ENCODE results near the gene CNGB1.

Gene CNGB1

DNA sequence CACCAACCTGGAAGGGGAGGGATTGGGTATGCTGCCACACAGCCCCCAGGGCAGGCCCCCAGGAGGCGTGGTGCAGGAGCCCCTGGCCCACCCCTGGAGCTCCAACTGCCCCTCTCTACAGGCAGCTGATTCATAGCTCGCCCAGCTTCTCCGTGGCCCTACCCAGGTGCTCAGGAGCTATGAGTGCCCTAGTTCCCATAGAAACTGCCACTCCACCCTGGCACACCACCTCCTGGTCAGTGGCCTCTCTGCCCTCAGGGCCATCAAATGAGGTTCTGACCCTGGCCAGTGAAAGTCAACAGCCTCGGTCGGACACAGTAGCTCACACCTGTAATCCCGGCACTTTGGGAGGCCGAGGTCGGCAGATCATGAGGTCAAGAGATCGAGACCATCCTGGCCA is 18.0 kb downstream of the CNGB1 start:
- no peak for TF ChIP-seq FOXM1 (IDR thresholded peaks at IDR 0.05; ENCODE audit: borderline replicate concordance, low read depth)
- TF ChIP-seq CEBPB (IDR thresholded peaks at IDR 0.05), result no peak
- no peak for TF ChIP-seq TCF12 (IDR thresholded peaks at IDR 0.05; ENCODE audit: low read depth)
- TF ChIP-seq, protein P1, sequence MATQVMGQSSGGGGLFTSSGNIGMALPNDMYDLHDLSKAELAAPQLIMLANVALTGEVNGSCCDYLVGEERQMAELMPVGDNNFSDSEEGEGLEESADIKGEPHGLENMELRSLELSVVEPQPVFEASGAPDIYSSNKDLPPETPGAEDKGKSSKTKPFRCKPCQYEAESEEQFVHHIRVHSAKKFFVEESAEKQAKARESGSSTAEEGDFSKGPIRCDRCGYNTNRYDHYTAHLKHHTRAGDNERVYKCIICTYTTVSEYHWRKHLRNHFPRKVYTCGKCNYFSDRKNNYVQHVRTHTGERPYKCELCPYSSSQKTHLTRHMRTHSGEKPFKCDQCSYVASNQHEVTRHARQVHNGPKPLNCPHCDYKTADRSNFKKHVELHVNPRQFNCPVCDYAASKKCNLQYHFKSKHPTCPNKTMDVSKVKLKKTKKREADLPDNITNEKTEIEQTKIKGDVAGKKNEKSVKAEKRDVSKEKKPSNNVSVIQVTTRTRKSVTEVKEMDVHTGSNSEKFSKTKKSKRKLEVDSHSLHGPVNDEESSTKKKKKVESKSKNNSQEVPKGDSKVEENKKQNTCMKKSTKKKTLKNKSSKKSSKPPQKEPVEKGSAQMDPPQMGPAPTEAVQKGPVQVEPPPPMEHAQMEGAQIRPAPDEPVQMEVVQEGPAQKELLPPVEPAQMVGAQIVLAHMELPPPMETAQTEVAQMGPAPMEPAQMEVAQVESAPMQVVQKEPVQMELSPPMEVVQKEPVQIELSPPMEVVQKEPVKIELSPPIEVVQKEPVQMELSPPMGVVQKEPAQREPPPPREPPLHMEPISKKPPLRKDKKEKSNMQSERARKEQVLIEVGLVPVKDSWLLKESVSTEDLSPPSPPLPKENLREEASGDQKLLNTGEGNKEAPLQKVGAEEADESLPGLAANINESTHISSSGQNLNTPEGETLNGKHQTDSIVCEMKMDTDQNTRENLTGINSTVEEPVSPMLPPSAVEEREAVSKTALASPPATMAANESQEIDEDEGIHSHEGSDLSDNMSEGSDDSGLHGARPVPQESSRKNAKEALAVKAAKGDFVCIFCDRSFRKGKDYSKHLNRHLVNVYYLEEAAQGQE (IDR thresholded peaks at IDR 0.05; ENCODE audit: low read depth), result no peak
- no peak for TF ChIP-seq RAD21 (IDR thresholded peaks at IDR 0.05; ENCODE audit: low read depth)
- TF ChIP-seq NFIC (IDR thresholded peaks at IDR 0.05), result no peak
- TF ChIP-seq, protein P2, sequence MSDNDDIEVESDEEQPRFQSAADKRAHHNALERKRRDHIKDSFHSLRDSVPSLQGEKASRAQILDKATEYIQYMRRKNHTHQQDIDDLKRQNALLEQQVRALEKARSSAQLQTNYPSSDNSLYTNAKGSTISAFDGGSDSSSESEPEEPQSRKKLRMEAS (IDR thresholded peaks at IDR 0.05), result no peak
- TF ChIP-seq EP300 (IDR thresholded peaks at IDR 0.05; ENCODE audit: borderline replicate concordance), result no peak
- no peak for TF ChIP-seq TEAD4 (IDR thresholded peaks at IDR 0.05)
- TF ChIP-seq ZBTB7A (IDR thresholded peaks at IDR 0.05; ENCODE audit: low read depth), result no peak
- TF ChIP-seq EGR1 (IDR thresholded peaks at IDR 0.05), result no peak
- TF ChIP-seq, protein P3, sequence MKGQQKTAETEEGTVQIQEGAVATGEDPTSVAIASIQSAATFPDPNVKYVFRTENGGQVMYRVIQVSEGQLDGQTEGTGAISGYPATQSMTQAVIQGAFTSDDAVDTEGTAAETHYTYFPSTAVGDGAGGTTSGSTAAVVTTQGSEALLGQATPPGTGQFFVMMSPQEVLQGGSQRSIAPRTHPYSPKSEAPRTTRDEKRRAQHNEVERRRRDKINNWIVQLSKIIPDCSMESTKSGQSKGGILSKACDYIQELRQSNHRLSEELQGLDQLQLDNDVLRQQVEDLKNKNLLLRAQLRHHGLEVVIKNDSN (IDR thresholded peaks at IDR 0.05), result no peak
- no peak for TF ChIP-seq CREB1 (IDR thresholded peaks at IDR 0.05; ENCODE audit: low read depth)
- TF ChIP-seq YY1 (IDR thresholded peaks at IDR 0.05; ENCODE audit: low read depth), result no peak
- TF ChIP-seq TAF1 (IDR thresholded peaks at IDR 0.05; ENCODE audit: low read depth), result no peak

DNA sequence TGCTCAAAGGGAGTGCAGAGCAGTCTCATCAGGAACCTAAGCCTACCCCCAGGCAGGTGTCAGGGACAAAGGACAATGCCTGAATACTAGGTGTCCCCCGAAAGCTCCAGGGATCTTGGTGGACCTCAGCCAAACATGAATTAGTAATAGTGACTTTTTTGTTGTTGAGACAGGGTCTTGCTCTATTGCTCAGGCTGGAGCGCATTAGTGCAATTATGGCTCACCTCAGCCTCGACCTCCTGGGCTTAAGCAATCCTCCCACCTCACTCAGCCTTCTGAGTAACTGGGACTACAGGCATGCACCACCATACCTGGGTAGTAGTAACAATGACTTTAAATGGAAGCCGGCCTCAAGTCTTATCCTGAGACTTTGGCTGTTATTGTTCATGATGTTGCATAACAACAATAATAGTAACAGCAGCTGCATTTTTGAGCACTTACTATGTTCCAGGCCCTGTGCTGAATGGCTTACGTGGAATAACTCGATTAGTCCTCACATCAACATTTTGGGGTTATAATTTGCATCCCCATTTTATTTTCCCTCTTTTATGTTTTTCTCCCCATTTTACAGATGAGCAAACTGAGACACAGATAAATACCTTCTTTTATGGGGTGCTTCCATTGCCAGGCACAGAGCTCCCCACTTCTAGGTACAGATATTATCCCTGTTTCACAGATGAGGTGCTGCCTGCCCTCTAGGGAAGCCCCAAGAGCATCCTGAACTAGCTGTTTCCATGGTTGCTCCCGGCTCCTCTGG is 19.5 kb downstream of the CNGB1 start:
- TF ChIP-seq EGR1 (IDR thresholded peaks at IDR 0.05), result no peak
- no peak for TF ChIP-seq ZBTB7A (IDR thresholded peaks at IDR 0.05; ENCODE audit: low read depth)

DNA sequence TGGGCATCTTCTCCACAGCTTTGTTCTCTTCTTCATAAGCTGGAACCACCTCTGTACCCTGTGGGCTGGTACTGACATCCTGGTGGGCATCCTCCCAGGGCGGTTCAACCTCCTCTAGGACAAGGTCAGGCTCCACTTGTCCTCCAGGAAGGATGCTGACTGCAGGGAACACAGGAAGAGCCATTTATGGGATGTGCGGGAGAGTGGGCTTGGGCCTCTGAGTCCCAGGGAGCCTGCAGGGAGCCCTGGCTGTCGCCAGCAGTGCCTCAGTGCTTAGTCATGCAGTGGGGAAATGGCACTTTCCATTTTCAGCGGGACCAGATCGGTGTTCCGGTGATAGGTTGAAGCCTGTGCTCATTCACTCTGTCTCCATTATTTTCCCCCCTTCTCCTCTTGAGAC is 20.5 kb downstream of the CNGB1 start:
- TF ChIP-seq, protein P2 (IDR thresholded peaks at IDR 0.05), result no peak
- TF ChIP-seq EP300 (IDR thresholded peaks at IDR 0.05; ENCODE audit: borderline replicate concordance) (no peak), TEAD4 (IDR thresholded peaks at IDR 0.05) (no peak), NFIC (IDR thresholded peaks at IDR 0.05) (no peak), RAD21 (IDR thresholded peaks at IDR 0.05; ENCODE audit: low read depth) (no peak), TAF1 (IDR thresholded peaks at IDR 0.05; ENCODE audit: low read depth) (no peak), EGR1 (IDR thresholded peaks at IDR 0.05) (no peak), ZBTB7A (IDR thresholded peaks at IDR 0.05; ENCODE audit: low read depth) (no peak)
- TF ChIP-seq, protein P1 (IDR thresholded peaks at IDR 0.05; ENCODE audit: low read depth), result no peak

DNA sequence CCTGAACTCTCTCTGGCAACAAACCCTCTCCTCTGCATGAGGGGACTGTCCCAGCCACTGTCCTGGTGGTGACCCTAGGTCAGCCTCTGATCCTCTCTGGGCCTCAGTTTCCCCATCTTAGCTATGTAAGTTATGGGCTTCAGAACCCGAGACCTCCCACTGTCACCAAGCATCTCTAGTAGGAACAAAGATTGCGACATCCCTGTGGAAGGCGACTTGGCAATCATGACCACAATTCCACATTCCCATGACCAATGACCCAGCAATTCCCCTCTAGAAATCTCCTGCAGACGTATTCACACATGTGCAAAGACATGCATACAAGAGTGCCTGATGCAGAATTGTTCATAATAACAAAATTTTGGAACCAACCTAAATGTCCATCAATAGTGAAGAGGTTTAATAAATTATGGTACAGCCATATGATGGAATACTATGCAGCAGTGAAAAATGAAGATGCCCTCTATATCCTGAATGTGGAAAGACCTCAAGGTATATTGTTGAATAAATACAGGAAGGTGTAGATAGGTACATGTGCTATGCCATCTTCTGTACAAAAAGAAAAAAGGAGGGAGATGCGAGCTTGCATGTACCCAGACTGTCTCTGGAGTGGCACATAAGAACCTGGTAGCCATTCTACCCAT is 21.2 kb downstream of the CNGB1 start:
- TF ChIP-seq YY1 (IDR thresholded peaks at IDR 0.05; ENCODE audit: low read depth) (no peak), CEBPB (IDR thresholded peaks at IDR 0.05) (peak; percentile 81), TEAD4 (IDR thresholded peaks at IDR 0.05) (no peak)

DNA sequence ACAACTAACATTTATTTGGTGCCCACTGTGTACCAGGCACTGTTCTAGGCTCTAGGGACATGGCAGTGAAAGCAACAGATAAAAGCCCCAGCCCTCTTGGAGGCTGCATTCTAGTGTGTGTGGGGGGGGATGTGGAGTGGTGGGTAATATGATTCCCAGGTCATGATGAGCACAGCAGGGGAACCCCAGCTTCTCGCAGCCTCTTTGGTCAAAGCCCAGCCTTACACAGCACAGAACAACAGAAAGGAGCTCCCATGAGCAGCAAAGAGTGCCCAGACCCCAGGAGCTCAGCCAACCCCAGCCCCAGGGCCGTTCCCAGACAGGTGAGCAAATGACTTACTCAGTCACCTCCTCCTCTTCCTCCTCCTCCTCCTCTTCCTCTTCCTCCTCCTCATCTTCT is 21.9 kb downstream of the CNGB1 start:
- no peak for TF ChIP-seq TCF12 (IDR thresholded peaks at IDR 0.05; ENCODE audit: low read depth)
- TF ChIP-seq, protein P2 (IDR thresholded peaks at IDR 0.05), result no peak

DNA sequence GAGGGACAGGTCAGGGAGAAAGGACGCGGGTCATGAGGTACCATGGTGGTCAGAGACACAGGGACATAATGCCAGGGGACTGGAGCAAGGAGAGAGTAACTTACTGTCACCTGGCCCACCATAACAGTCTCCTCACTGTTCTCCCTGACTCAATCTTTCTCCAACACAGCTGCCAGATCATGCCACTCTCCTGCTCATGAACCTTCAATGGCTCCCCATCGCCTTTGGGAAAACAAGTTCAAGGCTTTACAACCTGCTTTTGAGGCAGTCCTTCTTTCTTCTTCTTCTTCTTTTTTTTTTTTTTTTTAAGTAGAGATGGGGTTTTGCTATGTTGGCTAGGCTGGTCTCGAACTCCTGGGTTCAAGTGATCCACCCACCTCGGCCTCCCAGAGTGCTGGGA is 22.9 kb downstream of the CNGB1 start:
- TF ChIP-seq, protein P3 (IDR thresholded peaks at IDR 0.05), result no peak
- TF ChIP-seq CEBPB (IDR thresholded peaks at IDR 0.05) (no peak), RAD21 (IDR thresholded peaks at IDR 0.05; ENCODE audit: low read depth) (no peak), FOXM1 (IDR thresholded peaks at IDR 0.05; ENCODE audit: borderline replicate concordance, low read depth) (no peak), ZBTB7A (IDR thresholded peaks at IDR 0.05; ENCODE audit: low read depth) (no peak), NFIC (IDR thresholded peaks at IDR 0.05) (no peak), EP300 (IDR thresholded peaks at IDR 0.05; ENCODE audit: borderline replicate concordance) (no peak), EGR1 (IDR thresholded peaks at IDR 0.05) (no peak), TAF1 (IDR thresholded peaks at IDR 0.05; ENCODE audit: low read depth) (no peak), YY1 (IDR thresholded peaks at IDR 0.05; ENCODE audit: low read depth) (no peak), TEAD4 (IDR thresholded peaks at IDR 0.05) (no peak), CREB1 (IDR thresholded peaks at IDR 0.05; ENCODE audit: low read depth) (no peak)
- TF ChIP-seq, protein P1 (IDR thresholded peaks at IDR 0.05; ENCODE audit: low read depth), result no peak
